Colon (tissue), 2 donors: ENCODE data around the gene GRB14.
"Not testable (repeated sequence)": the region's sequence is repeated elsewhere in the genome, so short reads cannot be mapped to it uniquely, and the experiment has no call there.

Source experiments
- FAIRE-seq: peaks from 2 replicates; lab custom pipeline; 2012; peaks lifted over from hg19 to GRCh38; lab: Jason Lieb, UNC
- donor health status: control.
- donor health status: control.

GRB14 gene

DNA sequence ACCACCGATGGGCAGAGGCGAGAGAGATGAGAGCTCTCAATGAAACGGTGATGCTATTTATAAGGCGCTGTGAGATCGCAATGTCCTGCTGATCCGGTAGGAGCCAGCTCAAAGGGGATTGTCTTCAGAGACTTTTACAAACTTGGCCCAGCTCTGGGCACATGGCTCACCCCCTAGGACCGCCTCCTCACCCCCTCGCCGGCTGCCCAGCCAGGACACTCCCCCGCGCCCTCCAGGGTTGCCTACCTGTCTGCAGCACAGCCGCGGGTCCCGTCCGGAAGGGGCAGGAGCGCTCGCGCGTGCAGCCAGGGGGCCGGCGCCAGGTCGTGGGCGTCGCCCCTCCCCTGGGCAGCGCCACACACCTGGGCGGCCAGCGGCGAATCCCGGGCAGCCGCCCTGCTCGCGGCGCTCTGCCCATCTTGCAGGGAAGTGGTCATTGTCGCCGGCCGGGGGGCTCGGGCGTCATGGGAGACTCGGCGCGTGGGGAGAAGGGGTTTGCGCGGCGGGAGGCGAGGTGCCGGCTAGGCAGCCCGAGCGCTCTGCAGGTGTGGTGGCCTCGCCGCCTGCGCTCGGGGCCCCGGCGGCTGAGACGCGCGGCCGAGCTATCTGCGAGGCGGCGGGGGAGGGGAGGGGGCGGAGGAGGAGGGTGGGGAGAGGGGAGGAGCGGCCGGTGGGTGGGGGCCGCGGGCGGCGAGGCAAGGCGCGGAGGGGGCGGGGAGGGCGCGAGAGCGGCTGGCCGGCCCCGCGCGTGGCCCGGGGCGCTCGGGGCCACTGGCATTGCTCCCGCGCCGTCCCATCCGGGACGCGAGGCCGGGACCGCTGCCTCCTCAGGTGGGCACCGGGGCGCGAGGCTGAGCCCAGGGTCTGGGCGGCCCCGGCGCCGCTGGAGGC is at the start of gene GRB14:
Gene GRB14, minus strand, starts transcription at position 610 of the 891 bp plus-strand sequence. Its CDS starts 173 bp downstream, at position 437.
- FAIRE-seq: no peak

DNA sequence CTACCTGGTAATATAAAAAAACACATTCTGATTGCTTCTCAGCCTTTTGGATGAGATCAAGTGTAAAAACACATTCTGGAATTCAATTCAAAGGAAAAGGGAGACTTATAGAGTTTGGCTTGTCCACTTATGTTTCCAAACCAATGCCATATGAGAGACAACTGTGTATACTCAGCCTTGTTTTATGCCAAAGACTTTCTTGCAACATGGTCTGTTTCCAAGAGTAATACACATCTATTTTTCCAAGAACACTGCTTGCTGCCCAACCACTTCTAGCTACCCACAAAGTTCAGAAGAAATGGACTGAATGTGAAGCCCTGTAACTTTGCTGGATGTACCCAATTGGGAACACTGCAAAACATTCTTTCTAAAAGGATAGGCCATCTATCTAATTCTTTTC is 48.0 kb upstream of the GRB14 start:
- FAIRE-seq: no peak

DNA sequence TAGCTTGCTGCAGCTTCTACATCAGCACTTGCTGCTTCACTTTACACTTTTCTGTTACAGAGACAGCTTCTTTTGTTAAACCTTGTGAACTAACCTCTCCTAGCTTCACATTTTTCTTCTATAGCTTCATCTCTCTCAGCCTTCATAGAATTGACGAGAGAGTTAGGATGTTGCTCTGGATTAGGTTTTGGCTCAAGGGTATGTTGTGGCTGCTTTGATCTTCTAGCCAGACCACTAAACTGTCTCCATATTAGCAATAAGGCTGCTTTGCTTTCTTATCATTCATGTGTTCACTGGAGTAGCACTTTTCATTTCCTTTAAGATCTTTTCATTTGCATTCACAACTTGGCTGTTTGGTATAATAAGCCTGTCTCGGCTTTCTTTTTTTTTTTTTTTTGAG is 46.3 kb upstream of the GRB14 start:
- no peak for FAIRE-seq

DNA sequence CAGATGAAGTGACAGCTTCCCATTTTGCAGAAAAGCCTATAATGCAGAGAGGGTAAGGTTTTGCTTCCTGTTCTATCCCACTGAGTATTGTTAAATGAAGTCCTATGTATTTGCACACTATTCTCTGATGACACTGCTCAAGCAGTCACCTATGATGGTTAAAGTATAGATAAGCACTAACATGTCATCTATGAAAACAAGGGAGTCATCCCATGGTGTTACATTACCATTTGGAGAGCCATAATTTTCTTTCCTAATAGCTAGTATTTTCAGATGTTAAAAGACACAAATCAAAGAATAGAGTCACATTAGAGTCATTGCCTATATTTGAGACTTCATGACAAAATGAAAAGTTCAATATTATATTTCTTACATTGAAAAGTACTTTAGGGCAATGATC is 42.8 kb upstream of the GRB14 start:
- no peak for FAIRE-seq

DNA sequence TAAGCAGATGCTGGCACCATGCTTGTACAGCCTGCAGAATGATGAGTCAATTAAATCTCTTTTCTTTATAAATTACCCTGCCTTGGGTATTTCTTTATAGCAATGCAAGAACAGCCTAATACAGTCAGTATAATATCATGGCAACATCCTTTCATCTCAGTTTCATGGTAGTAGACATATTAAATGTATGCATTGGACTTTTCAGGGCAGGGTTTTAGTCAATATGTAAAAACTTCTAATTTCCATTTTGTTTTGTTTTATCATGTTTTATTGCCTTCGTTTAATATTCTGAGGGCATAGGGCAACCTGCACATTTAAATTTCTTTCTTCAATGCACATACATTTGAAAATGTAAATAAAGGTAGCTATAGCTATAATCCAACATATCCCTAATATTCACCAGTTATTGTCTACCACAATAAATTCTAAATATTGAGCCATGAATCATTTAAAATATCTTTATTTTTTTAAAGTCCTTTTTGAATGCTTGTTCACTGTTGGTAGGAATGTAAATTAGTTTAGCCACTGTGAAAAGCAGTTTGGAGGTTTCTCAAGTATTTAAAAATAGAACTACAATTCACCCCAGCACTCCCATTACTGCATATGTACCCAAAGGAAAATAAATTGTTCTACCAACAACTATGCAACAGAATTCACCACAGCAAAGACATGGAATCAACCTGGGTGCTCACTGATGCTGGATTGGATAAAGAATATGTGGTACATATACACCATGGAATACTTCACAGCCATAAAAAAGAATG is 41.8 kb upstream of the GRB14 start:
- FAIRE-seq: no peak

DNA sequence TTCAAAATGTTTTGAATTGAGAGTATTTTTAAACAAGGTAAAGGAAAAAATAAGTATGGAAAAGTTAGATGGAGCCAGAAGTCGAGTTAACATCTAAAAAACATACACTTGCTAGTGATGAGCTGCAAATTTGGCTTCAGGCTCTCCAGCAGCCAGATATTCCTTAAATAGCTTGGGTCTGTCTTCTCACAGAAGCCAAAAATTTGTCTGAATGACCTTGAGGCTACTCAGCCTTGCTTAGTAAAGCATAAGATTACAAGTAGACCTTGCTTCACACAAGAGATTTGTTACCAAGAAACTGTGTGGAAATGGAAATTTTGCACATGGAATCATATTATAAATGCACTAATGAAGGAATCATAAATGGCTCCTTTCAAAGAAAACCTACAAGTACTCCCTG is 40.8 kb upstream of the GRB14 start:
- no peak for FAIRE-seq

- FAIRE-seq: no peak
These were observed 40.1 kb upstream of the GRB14 start for GRCh38 chr2:164661349-164661748.

- no peak for FAIRE-seq
These were observed 35.8 kb upstream of the GRB14 start for GRCh38 chr2:164657129-164657528.

DNA sequence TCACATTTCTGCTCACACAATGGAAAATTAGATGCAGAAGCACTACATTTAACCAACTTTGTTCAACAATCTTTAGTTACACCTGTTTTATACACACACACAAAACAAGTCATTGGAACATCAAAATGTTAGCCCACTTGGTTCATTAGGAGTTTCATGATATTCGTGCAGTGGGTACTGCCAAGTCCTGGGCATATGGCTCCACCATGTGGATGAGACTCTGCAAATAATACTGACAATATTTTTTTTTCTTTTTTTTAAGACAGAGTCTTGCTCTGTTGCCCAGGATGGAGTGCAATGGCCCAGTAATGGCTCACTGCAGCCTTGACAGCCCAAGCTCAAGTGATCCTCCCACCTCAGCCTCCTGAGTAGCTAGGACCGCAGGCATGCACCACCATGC is 34.5 kb upstream of the GRB14 start:
- FAIRE-seq: no peak

DNA sequence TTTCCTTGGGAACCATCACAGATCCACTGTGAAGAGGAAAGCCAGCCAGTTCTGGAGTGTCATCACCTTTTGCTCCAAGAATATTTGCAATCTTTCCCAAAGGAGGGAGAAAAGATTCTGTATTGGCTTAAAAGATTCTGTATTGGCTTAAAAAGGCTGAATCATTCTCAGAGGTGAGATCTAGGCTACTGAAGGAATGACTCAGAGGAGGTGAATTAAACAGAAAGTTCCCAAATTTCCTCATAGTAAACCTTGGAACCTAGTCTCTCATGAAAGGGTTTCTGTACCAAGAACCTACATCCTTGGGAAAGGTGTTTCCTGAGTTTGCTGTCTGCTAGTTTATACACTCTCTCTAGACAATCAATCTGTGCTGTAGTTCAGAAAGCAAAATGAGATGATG is 34.1 kb upstream of the GRB14 start:
- FAIRE-seq: no peak

DNA sequence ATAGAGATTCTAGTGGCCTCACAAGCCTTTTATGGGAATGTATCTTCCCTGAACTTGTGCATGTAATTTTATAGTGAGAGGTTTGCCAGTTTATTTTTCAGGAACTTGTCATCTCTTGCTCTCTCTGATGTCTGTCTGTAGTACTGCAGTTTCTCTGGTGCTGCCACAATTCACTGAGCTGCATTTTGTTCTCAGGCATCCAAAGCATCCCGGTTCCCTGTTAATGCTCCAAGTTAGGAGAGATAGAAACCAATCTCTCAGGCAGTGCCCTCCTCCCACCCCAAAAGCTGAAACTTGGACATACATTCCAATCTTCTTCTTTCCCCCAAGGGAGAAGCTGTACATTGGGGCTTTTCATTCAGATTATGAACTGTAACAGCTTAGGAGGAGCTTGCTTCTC is 30.1 kb upstream of the GRB14 start:
- no peak for FAIRE-seq

GRCh38 chr2:164644036-164644700 is 22.9 kb upstream of the GRB14 start:
- FAIRE-seq: no peak

DNA sequence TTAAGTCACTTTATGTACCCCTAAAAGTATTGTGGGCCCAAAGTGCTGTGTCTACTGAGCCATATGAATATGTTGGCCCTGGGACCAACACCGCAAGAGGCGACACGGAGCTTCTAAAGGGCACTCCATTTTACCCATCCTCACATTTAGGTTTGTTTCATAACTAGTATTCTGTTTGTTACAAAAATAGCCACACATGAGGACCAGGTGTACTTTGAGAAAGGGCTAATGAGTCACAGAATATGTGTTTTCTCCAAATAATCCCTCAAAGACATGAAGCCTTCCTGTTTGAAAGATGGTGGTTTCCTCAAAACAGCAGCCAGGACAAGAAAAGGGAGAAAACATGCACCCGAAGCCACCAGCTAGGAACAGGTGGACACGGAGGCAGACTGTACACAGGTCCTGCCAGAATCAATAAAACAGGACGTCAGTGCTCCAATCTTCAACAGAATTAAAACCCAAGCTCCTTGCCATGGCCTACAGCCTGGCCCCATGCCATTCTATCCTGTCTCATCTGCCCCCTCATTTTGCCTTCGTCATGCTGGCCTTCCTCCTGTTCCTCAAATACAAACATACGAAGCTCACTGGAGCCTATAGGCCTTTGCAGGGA is 21.8 kb upstream of the GRB14 start:
- no peak for FAIRE-seq

- FAIRE-seq: no peak
These were observed 21.0 kb upstream of the GRB14 start for GRCh38 chr2:164642268-164642667.

DNA sequence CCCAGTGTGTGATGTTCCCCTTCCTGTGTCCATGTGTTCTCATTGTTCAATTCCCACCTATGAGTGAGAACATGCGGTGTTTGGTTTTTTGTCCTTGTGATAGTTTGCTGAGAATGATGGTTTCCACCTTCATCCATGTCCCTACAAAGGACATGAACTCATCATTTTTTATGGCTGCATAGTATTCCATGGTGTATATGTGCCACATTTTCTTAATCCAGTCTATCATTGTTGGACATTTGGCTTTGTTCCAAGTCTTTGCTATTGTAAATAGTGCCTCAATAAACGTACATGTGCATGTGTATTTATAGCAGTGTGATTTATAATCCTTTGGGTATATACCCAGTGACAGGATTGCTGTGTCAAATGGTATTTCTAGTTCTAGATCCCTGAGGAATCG is 7.0 kb upstream of the GRB14 start:
- not testable (repeated sequence) for FAIRE-seq

DNA sequence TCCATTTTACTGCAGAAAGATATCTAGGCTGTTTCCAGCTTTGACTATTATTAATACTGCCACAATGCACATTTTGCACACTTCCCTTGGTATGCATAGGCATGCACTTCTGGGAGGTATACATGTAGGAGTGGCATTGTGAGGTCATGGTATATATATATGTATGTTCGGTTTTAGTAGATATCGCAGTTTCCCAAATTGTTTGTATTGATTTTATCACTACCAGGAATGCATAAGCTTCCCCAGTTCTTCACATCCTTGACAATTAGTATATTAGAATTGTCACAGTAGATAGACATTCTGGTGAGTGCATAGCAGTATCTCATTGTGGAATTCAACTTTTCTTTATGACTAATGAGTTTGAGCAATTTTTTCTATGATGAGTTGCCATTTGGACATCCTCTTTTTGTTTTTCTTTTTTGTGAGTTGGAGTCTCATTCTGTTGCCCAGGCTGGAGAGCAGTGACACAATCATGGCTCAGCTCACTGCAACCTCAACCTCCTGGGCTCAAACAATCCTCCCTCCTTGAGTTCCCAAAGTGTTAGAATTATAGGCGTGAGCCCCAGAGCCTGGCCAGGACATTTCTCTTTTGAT is 4.2 kb upstream of the GRB14 start:
- FAIRE-seq: no peak

DNA sequence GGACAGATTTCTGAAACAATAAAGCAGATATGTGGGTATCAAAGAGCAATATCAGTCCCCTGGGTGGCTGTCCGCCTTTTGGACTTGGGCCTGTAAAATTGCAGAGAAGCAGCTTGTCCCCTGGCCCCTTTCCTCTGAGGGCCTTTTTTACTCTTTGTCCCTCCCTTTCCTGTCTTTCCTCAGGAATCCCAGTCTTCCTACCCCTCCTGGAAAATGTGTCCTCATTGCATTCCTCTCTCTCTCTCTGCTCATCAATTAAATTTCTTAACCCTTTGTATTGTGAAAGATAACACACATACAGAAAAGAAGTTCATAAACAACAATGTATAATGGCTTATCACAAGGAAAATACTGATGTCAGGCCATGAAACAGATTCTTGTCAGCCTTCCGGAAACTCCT is 3.0 kb upstream of the GRB14 start:
- FAIRE-seq: no peak

DNA sequence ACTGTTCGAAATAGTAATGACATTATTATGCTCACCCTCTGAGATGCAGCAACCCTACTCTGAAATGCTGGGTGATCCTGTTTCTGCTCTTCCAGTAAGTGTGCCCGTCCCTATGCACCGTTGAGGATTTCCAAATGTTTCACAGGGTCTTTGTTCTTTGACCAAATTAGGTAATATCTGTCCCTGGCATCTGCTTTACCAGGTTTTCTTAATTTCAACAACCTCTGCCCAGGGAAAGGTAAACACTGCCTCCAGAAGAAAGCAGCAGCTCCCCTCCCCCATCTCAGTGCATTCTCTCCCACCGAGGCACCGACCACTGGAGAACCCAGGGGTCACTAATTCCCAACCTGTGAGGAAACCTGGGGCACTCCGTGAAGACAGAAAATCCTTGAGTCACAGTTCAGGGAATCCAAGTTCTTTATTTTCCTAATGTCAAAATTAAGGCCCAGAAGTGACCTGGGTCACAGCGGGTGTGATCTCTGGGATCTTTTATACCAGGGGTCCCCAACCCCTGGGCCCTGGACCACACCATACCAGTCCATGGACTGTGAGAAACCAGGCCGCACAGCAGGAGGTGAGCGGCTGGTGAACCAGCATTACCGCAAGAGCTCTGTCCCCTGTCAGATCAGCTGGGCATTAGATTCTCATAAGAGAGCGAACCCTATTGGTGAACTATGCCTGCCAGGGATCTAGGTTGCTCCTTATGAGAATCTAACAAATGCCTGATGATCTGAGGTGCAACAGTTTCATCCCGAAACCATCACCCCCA is 1.2 kb upstream of the GRB14 start:
- no peak for FAIRE-seq

GRCh38 chr2:164621764-164622105 is 453 bp upstream of the GRB14 start:
- FAIRE-seq: no peak

DNA sequence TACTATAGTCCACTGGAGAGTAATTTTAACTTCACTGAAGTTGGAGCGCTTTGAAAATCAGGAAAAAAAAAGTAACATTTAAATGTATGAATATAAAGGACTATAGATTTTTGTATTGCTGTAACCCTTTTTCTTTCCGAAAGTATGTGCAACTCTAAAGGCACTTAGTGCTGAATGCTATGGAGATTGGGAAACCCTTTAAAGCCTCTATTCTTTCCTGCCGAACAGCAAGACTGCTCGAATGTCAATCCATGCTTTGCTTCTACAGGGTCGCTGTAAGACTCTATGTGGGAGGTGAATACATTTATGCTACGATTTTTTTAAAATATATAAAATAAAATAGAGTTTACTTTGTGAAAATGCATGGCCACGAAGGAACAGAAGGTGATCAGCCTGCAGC is 825 bp downstream of the GRB14 start:
- no peak for FAIRE-seq

- FAIRE-seq: no peak
These were observed 3.8 kb downstream of the GRB14 start for GRCh38 chr2:164617466-164617865.
